Measurements from ENCODE around the gene BIRC7.

BIRC7 gene

DNA sequence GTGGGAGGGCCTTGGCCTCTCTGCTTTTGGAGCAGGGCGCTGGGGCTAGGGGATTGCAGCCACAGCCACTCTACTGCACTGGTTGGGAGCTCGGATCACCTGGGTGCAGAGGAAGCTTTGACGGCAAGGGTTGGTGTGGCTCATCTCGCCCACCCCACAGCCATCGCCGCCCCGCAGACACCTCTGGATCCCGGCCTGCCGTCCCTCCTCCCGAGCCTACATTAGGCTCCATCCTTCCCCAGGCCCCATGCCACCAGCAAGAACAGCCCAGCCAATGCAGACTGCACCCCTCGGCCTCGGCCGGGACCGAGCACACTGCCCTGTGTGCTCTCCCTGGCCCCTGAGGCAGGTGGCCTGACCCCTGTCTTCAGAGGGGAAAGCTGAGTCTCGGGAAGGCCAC, 24.8 kb downstream of the BIRC7 start:
- in situ Hi-C loops (cut with HindIII; ENCODE audit: low sequenced_read_pairs) = no loop called here
- no peak overlapping the region for H3K4me3 ChIP-seq (ENCODE audit: low read depth, low read length)
- no peak for DNase-seq (ENCODE audit: low read depth, low spot score)
- TF ChIP-seq, protein P1, sequence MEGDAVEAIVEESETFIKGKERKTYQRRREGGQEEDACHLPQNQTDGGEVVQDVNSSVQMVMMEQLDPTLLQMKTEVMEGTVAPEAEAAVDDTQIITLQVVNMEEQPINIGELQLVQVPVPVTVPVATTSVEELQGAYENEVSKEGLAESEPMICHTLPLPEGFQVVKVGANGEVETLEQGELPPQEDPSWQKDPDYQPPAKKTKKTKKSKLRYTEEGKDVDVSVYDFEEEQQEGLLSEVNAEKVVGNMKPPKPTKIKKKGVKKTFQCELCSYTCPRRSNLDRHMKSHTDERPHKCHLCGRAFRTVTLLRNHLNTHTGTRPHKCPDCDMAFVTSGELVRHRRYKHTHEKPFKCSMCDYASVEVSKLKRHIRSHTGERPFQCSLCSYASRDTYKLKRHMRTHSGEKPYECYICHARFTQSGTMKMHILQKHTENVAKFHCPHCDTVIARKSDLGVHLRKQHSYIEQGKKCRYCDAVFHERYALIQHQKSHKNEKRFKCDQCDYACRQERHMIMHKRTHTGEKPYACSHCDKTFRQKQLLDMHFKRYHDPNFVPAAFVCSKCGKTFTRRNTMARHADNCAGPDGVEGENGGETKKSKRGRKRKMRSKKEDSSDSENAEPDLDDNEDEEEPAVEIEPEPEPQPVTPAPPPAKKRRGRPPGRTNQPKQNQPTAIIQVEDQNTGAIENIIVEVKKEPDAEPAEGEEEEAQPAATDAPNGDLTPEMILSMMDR (IDR thresholded peaks at IDR 0.05; ENCODE audit: low read depth, low read length) = no peak

DNA sequence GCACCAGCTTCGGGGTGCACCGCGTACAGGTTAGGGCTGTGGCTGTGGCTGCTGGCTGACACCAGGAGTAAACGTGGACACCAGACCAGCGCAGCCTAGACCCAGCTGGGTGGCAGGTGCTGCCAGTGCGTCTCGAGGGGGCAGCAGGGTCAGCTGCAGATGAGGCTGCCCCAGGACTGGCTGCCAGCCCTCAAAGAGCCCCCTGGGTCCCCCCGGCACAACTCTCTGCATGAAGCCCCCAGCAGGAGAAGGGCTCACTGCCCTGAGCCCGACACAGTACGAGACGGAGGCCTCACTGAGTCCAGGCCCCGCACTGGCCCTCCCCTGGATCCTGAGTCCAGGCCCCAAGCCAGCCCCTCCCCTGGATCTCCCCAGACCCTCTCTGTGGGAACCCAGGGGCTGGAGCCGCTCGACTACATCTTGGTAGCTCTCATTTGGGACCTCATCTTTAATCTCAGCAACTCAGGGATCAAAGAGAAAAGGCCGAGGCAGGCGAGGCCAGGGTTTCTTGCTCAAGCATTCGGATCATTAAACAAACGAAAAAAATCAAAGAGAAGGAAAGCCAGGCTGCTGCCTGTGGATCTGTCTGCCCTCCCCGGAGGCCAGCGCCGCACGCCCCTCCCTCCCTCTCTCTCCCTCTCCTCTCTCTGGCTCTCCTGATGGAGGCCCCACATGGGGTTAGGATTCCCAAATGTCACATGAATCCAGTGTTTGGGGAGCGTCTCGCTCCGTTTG, 25.5 kb downstream of the BIRC7 start:
- DNase-seq (ENCODE audit: low read depth, low spot score) = no peak
- H3K4me3 ChIP-seq (ENCODE audit: low read depth, low read length) = no peak overlapping the region
- TF ChIP-seq, protein P1 (IDR thresholded peaks at IDR 0.05; ENCODE audit: low read depth, low read length) = no peak
- in situ Hi-C loops (cut with HindIII; ENCODE audit: low sequenced_read_pairs) = no loop called here

DNA sequence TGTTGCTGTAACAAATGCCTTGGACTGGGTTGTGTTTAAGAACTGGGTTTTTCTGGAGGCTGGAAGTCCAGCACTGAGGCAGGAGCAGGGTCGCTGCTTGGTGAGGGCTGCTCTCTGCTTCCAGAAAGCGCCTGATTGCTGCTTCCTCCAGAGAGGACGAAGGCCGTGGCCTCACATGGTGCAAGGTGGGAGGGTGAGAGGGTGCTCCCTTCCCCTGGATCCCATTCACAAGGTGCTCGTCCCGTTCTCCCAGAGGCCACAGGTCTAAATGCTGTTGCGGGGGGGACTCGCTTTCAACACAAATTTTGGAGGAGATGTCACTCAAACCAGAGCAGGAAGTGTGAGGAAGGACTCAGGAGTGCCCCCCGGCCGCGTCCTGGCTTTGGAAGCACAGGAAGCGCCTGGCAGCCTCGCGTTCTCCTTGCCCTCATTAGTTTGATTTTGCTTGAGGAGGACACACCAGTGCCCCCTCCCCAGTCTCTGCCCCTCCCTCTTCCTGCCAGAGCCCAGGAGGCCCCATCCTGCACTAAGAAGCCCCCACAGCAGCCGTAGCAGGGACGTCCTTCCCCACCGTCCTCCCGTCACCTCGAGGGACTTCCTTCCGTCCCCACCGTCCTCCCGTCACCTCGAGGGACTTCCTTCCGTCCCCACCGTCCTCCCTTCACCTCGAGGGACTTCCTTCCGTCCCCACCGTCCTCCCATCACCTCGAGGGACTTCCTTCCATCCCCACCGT, 26.3 kb downstream of the BIRC7 start:
- H3K4me3 ChIP-seq (ENCODE audit: low read depth, low read length) = no peak overlapping the region
- TF ChIP-seq, protein P1 (IDR thresholded peaks at IDR 0.05; ENCODE audit: low read depth, low read length) = no peak
- in situ Hi-C loops (cut with HindIII; ENCODE audit: low sequenced_read_pairs) = no loop called here
- no peak for DNase-seq (ENCODE audit: low read depth, low spot score)

DNA sequence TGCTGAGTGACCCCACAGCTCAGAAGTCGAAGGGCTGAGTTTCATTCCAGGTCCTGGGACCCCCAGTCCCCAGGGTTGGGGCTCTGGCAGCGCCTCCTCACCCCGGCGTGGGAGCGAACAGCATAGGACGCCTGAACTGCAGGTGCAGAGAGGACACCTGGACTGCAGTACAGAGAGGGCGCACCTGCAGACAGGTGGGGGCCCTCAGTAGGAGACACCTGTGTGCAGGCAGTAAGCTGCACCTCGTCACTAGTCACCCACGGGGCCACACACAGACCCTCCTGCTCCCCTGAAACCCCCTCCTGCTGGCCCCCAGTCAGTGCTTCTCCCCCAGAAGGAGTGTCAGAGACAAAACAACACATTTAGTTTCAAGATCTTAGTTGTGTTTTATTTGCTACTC, 27.1 kb downstream of the BIRC7 start:
- no peak for DNase-seq (ENCODE audit: low read depth, low spot score)
- no peak overlapping the region for H3K4me3 ChIP-seq (ENCODE audit: low read depth, low read length)
- in situ Hi-C loops (cut with HindIII; ENCODE audit: low sequenced_read_pairs) = no loop called here
- TF ChIP-seq, protein P1 (IDR thresholded peaks at IDR 0.05; ENCODE audit: low read depth, low read length) = no peak

DNA sequence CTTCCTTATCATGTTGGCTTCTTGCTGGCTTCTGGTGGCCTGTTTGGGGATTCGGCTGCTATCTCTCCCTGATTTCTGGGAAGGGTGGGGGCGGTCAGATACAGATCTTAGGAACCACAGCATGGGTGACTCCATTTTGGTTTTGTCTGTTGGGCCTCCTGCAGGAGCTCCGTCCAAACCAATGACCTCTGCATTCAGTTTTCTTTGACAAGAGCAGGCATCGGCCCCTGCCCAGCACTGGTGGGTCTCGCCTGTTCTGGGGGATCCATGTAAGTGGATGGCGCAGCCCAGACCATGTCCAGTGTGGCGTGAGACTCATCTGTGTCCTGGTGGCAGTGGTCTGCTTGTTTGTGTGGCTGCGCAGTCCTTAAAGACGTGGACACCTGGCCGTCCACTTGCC, 28.3 kb downstream of the BIRC7 start:
- in situ Hi-C loops (cut with HindIII; ENCODE audit: low sequenced_read_pairs) = no loop called here
- no peak for DNase-seq (ENCODE audit: low read depth, low spot score)
- H3K4me3 ChIP-seq (ENCODE audit: low read depth, low read length) = no peak overlapping the region
- TF ChIP-seq, protein P1 (IDR thresholded peaks at IDR 0.05; ENCODE audit: low read depth, low read length) = no peak

DNA sequence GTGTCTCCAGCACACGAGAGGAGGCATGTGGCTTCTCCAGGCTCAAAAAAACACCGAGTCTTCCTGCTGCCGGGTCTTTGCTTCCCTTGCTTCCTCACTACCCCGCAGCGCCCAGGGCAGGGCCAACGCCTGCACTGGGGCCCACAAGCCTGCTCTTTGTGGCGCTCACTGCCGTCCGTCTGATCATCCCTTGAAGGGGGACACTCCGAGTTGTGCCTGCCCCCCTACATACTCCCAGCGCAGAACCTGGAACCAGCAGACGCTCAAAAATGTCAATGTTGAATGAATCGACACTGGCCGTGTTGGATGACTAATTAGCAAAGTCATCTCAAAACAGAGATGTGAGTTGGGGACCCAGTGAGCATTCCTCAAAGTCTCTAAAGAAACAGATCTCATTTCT, 28.8 kb downstream of the BIRC7 start:
- TF ChIP-seq, protein P1 (IDR thresholded peaks at IDR 0.05; ENCODE audit: low read depth, low read length) = no peak
- DNase-seq (ENCODE audit: low read depth, low spot score) = no peak
- in situ Hi-C loops (cut with HindIII; ENCODE audit: low sequenced_read_pairs) = no loop called here
- H3K4me3 ChIP-seq (ENCODE audit: low read depth, low read length) = no peak overlapping the region

Measured in astrocyte of the spinal cord (primary cell).